ENCODE data around the gene VAMP1. TPM values are rescaled to one million over a fixed set of nuclear protein-coding genes. Genes with fewer than 3 reads are reported as not detected.

The VAMP1 gene
- total and polyA plus RNA-seq, 2 of the 8 experiments (the other 6 are each of a cell fraction or from before 2014, with no cell fraction given) = 10.8 to 23.1 TPM

DNA sequence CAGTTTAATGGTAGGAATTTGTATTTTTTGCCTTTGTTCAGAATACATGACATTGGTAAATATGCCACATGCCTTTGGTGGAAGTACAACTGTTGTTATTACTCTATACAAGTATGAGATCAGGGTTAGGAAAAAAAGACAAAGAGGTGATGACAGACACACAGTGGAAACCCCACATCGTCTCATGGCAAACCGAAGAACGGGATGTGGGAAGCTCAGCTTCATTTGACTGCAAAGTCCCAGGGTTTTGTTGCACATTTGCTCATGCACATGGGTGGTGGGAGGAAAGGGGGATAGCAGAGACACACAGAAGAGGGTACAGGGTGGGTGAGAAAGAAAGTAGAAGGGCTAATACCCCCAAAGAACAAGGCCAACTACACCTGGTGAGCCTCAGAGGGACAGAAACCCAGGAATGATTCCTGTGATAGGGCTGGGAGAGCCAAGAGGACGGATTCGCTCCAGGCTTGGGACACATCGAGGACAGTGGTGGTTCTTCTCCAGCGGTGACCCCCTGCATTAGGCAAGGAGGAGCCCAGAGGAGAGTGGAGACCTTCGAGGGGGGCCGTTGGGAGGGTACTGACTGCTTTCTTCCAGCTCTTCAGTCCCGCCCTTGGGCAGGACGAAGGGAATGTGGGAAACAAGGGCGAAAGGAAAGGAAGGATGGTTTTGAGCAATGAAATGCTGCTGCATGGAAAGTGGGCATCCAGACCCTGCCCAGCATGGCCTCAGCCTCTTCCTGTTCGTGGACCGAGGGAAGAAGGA, 8.1 kb downstream of the VAMP1 start:
- no peak overlapping the region for H2BK15ac ChIP-seq (ENCODE audit: low read length)

More for the DNA sequence above, 8.1 kb downstream of the VAMP1 start:
- no peak overlapping the region for H3K4ac ChIP-seq (replicated peaks; ENCODE audit: insufficient read length, low read depth, low read length)
- no peak overlapping the region for H3K18ac ChIP-seq (ENCODE audit: extremely low read depth, low read length)
- no peak overlapping the region for H3K56ac ChIP-seq (replicated peaks; ENCODE audit: insufficient read length, low read depth, low read length)
- H2BK5ac ChIP-seq (ENCODE audit: low read depth, low read length) = no peak overlapping the region; the same call in 1 of the 2 replicates
- no peak overlapping the region for H3K27ac ChIP-seq (ENCODE audit: low read depth, low read length)
- no peak overlapping the region for H2BK20ac ChIP-seq (ENCODE audit: low read length)
- H3K9me3 ChIP-seq (ENCODE audit: insufficient read depth in 2 of 2, low read depth in 1 of 2, low read length in 1 of 2) = no peaks in the 10 kb centered on the region
- no peak overlapping the region for H3K4me3 ChIP-seq (ENCODE audit: extremely low read depth in 1 of 4, insufficient read depth in 2 of 4, low read depth in 3 of 4, low read length in 4 of 4)
- H4K20me1 ChIP-seq (replicated peaks in 1 of 2; ENCODE audit: control insufficient read depth in 1 of 2, insufficient read depth in 2 of 2, low read length in 2 of 2) = peaks cover 0 to 4% of the 10 kb centered on the region in 2 experiments
- 86% methylated on average over 14 of the region's 14 CpGs; no CpG with 5 or more reads in 1 of the 2 experiments for WGBS, 2 experiments (ENCODE audit: extremely low coverage in 1 of 2, insufficient coverage in 1 of 2, insufficient read length in 1 of 2, insufficient replicate concordance in 2 of 2, low coverage in 1 of 2, low lambda C conversion rate in 2 of 2, missing lambda C conversion rate in 1 of 2)
- no peak overlapping the region for H4K5ac ChIP-seq (ENCODE audit: insufficient read length, low read depth, low read length)
- no peak overlapping the region for H4K91ac ChIP-seq (replicated peaks; ENCODE audit: insufficient read length, low read length)
- H3K36me3 ChIP-seq (ENCODE audit: control insufficient read depth in 2 of 4, insufficient read depth in 4 of 4, low read length in 3 of 4) = peaks cover 5 to 40% (median 26%) of the 10 kb centered on the region in 4 experiments
- ChIA-PET CTCF (ENCODE audit: partially characterized antibody) (interaction anchor here (0.8 to 10.5 kb wide), 11 partner anchors 9 to 135 kb away, joined by 3 to 202 read pairs (median 4); partner anchors contain the start of gene TAPBPL), POLR2A (ENCODE audit: partially characterized antibody) (interaction anchor here (0.6 to 8.8 kb wide), 7 partner anchors 8 to 74 kb away, joined by 3 to 78 read pairs (median 4); partner anchors contain the start of genes TAPBPL and VAMP1)
- TF ChIP-seq JUND (IDR thresholded peaks at IDR 0.05; ENCODE audit: low read length) = no peak
- TF ChIP-seq TEAD4 (IDR thresholded peaks at IDR 0.05; ENCODE audit: low read depth, low read length) = no peak
- no peak overlapping the region for H3K14ac ChIP-seq (ENCODE audit: insufficient read length)
- no peak overlapping the region for H3K4me2 ChIP-seq (ENCODE audit: insufficient read depth in 1 of 2, low read depth in 2 of 2, low read length in 2 of 2)
- no peak overlapping the region for H4K8ac ChIP-seq (ENCODE audit: extremely low read depth, insufficient read depth, low read length)
- H2AK5ac ChIP-seq (ENCODE audit: low read depth, low read length) = no peak overlapping the region
- H3K9ac ChIP-seq (replicated peaks in 1 of 4; ENCODE audit: extremely low read depth in 1 of 4, low read depth in 3 of 4, low read length in 3 of 4) = no peak overlapping the region
- no peak overlapping the region for H2BK12ac ChIP-seq (ENCODE audit: low read depth, low read length)
- H3K27me3 ChIP-seq (replicated peaks in 1 of 4; ENCODE audit: control insufficient read depth in 3 of 4, extremely low read depth in 1 of 4, insufficient read depth in 3 of 4, low read length in 3 of 4) = no peaks in the 10 kb centered on the region
- no peak overlapping the region for H2BK120ac ChIP-seq (replicated peaks; ENCODE audit: low read depth, low read length)
- FAIRE-seq = no peak
- no peak overlapping the region for H2AFZ ChIP-seq (ENCODE audit: low read length)
- DNase-seq (ENCODE audit: low read depth in 1 of 2, low spot score in 2 of 2) = no peak
- no peaks in the 10 kb centered on the region for H3K79me1 ChIP-seq (ENCODE audit: low read depth, low read length)
- H3K4me1 ChIP-seq (replicated peaks in 1 of 4; ENCODE audit: control insufficient read depth in 3 of 4, insufficient read depth in 4 of 4, low read length in 3 of 4) = no peaks in the 10 kb centered on the region
- no peaks in the 10 kb centered on the region for H3K23me2 ChIP-seq (ENCODE audit: low read depth, low read length)
- H3K23ac ChIP-seq (ENCODE audit: insufficient read length) = no peak overlapping the region
- no peaks in the 10 kb centered on the region for H3K79me2 ChIP-seq (ENCODE audit: control insufficient read depth in 1 of 2, insufficient read depth in 2 of 2, low read length in 2 of 2)

All from H1 (cell line).